GM18508 (cell line): ENCODE results near the gene TMEM82.

ENCODE experiments used
- ATAC-seq: cut with Tn5 transposase; IDR thresholded peaks from one replicate; pipeline ENCODE4 v1.9.1; 2021; ENCODE audit warnings: moderate number of reproducible peaks; ENCODE audit not compliant: insufficient read depth, unreplicated experiment

Gene TMEM82

GRCh38 chr1:15719381-15720120 is 22.7 kb upstream of the TMEM82 start:
- no peak for ATAC-seq

- ATAC-seq, result no peak
Measured at GRCh38 chr1:15720861-15721260, 21.4 kb upstream of the TMEM82 start.

- no peak for ATAC-seq
Measured at GRCh38 chr1:15722411-15722810, 19.9 kb upstream of the TMEM82 start.

GRCh38 chr1:15722836-15723532 is 19.3 kb upstream of the TMEM82 start:
- ATAC-seq, result no peak

- ATAC-seq, result no peak
Measured at GRCh38 chr1:15723631-15724246, 18.6 kb upstream of the TMEM82 start.

GRCh38 chr1:15724949-15725880 is 17.1 kb upstream of the TMEM82 start:
- no peak for ATAC-seq

- ATAC-seq, result no peak
Measured at GRCh38 chr1:15726508-15726907, 15.8 kb upstream of the TMEM82 start.

- no peak for ATAC-seq
Measured at GRCh38 chr1:15727021-15727420, 15.3 kb upstream of the TMEM82 start.

- ATAC-seq, result no peak
Measured at GRCh38 chr1:15727424-15727823, 14.9 kb upstream of the TMEM82 start.

GRCh38 chr1:15727866-15728534 is 14.3 kb upstream of the TMEM82 start:
- ATAC-seq, result no peak

GRCh38 chr1:15728937-15729657 is 13.2 kb upstream of the TMEM82 start:
- no peak for ATAC-seq

- no peak for ATAC-seq
Measured at GRCh38 chr1:15730423-15730822, 11.9 kb upstream of the TMEM82 start.

- ATAC-seq, result no peak
Measured at GRCh38 chr1:15730936-15731335, 11.4 kb upstream of the TMEM82 start.

- ATAC-seq, result no peak
Measured at GRCh38 chr1:15731735-15732685, 10.3 kb upstream of the TMEM82 start.

GRCh38 chr1:15732686-15733081 is 9.6 kb upstream of the TMEM82 start:
- no peak for ATAC-seq

GRCh38 chr1:15733218-15733725 is 9.0 kb upstream of the TMEM82 start:
- ATAC-seq, result no peak

GRCh38 chr1:15733726-15734226 is 8.5 kb upstream of the TMEM82 start:
- ATAC-seq, result no peak

GRCh38 chr1:15734296-15734695 is 8.0 kb upstream of the TMEM82 start:
- ATAC-seq, result no peak
